OCI-LY1 (cell line): ENCODE measurements around the gene CCDC83.
"Not testable (repeated sequence)": the region's sequence is repeated elsewhere in the genome, so short reads cannot be mapped to it uniquely, and the experiment has no call there.

ENCODE experiments used
- H2AFZ ChIP-seq: fragments of 200-600 bp; sonication (generic), shearing (Covaris generic); 2 replicates; pipeline ENCODE4 v1.6.0; 2014; ENCODE audit warnings: antibody characterized with exemption, mild to moderate bottlenecking, low read length
- H3F3A ChIP-seq: fragments of 200-600 bp; sonication (generic), shearing (Covaris generic); 2 replicates; pipeline ENCODE4 v1.6.0; 2014; ENCODE audit warnings: mild to moderate bottlenecking, antibody characterized with exemption, low read length, moderate library complexity; ENCODE audit not compliant: insufficient read depth
- H3K27ac ChIP-seq: fragments of 200-600 bp; sonication (generic); 2 replicates; pipeline ENCODE4 v1.5.1; 2014; ENCODE audit warnings: low read length, mixed run types, mild to moderate bottlenecking, low read depth; ENCODE audit not compliant: poor library complexity, severe bottlenecking
- H3K27me3 ChIP-seq: fragments of 200-600 bp; sonication (generic); 2 replicates; pipeline ENCODE4 v1.6.0; 2014; ENCODE audit warnings: antibody characterized with exemption, mild to moderate bottlenecking, low read length, moderate library complexity; ENCODE audit not compliant: insufficient read depth
- H3K36me3 ChIP-seq: fragments of 200-600 bp; sonication (generic); 2 replicates; pipeline ENCODE4 v1.6.1; 2014; ENCODE audit warnings: mild to moderate bottlenecking, antibody characterized with exemption, low read length, moderate library complexity, mixed read lengths; ENCODE audit not compliant: insufficient read depth
- H3K4me1 ChIP-seq: fragments of 200-600 bp; sonication (generic); 2 replicates; pipeline ENCODE4 v1.5.1; 2014; ENCODE audit warnings: mild to moderate bottlenecking, low read length, moderate library complexity; ENCODE audit not compliant: insufficient read depth, severe bottlenecking
- H3K4me2 ChIP-seq: fragments of 200-600 bp; sonication (generic), shearing (Covaris generic); 2 replicates; pipeline ENCODE4 v1.6.1; 2014; ENCODE audit warnings: low read length
- H3K4me3 ChIP-seq: fragments of 200-600 bp; sonication (generic); 2 replicates; pipeline ENCODE4 v1.5.1; 2014; ENCODE audit warnings: low read length, low read depth, mild to moderate bottlenecking, mixed read lengths; ENCODE audit not compliant: poor library complexity, severe bottlenecking
- H3K79me2 ChIP-seq: fragments of 200-600 bp; shearing (Covaris generic); 2 replicates; pipeline ENCODE4 v1.6.1; 2016; ENCODE audit warnings: mixed run types, low read length, mixed read lengths; ENCODE audit not compliant: insufficient read depth
- H3K9ac ChIP-seq: fragments of 200-600 bp; sonication (generic), shearing (Covaris generic); 2 replicates; pipeline ENCODE4 v1.6.1; 2014; ENCODE audit warnings: mild to moderate bottlenecking, low read length, mixed read lengths
- H3K9me2 ChIP-seq: fragments of 200-600 bp; sonication (generic), shearing (Covaris generic); 2 replicates; pipeline ENCODE4 v1.6.1; 2014; ENCODE audit warnings: low read depth, mild to moderate bottlenecking, low read length, mixed read lengths
- H3K9me3 ChIP-seq: fragments of 200-600 bp; shearing (Covaris generic); 2 replicates; pipeline ENCODE4 v1.6.1; 2014; ENCODE audit warnings: low read length, mixed read lengths
- H4K20me1 ChIP-seq: fragments of 200-600 bp; sonication (generic), shearing (Covaris generic); 2 replicates; pipeline ENCODE4 v1.6.0; 2016; ENCODE audit warnings: mild to moderate bottlenecking, low read length; ENCODE audit not compliant: insufficient read depth
- CTCF ChIP-seq: fragments of 200-600 bp; sonication (generic), shearing (Covaris generic); IDR thresholded peaks from 2 replicates; pipeline ENCODE4 v1.5.1; 2017; ENCODE audit warnings: mild to moderate bottlenecking, antibody characterized with exemption, low read length, moderate library complexity, mixed read lengths
- EZH2 ChIP-seq: fragments of 200-600 bp; sonication (generic), shearing (Covaris generic); IDR thresholded peaks from 2 replicates; pipeline ENCODE4 v1.8.0; 2017; ENCODE audit warnings: borderline replicate concordance, mixed run types, mild to moderate bottlenecking, antibody characterized with exemption, low read length, moderate library complexity, mixed read lengths

Gene CCDC83

GRCh38 chr11:85848006-85848405 is 7.2 kb upstream of the CCDC83 start:
- no peak overlapping the region for H3K9ac ChIP-seq
- no peaks in the 10 kb centered on the region for H3K9me3 ChIP-seq
- no peaks in the 10 kb centered on the region for H4K20me1 ChIP-seq
- H3K9me2 ChIP-seq, result no peaks in the 10 kb centered on the region
- no peak overlapping the region for H3K4me2 ChIP-seq
- H3K27ac ChIP-seq, result no peak overlapping the region
- no peak for TF ChIP-seq EZH2
- H3K36me3 ChIP-seq, result no peaks in the 10 kb centered on the region
- H3F3A ChIP-seq, result no peaks in the 10 kb centered on the region
- no peak overlapping the region for H3K4me3 ChIP-seq
- no peaks in the 10 kb centered on the region for H3K27me3 ChIP-seq
- H2AFZ ChIP-seq, result no peak overlapping the region
- no peaks in the 10 kb centered on the region for H3K79me2 ChIP-seq
- H3K4me1 ChIP-seq, result no peaks in the 10 kb centered on the region

GRCh38 chr11:85848556-85848955 is 6.6 kb upstream of the CCDC83 start:
- Histone ChIP-seq H3K9me3 (no peaks in the 10 kb centered on the region), H3K27ac (no peak overlapping the region), H3K79me2 (no peaks in the 10 kb centered on the region), H3K4me3 (no peak overlapping the region), H3K4me1 (no peaks in the 10 kb centered on the region), H3F3A (no peaks in the 10 kb centered on the region), H4K20me1 (no peaks in the 10 kb centered on the region), H3K4me2 (no peak overlapping the region), H3K9ac (no peak overlapping the region), H2AFZ (no peak overlapping the region), H3K9me2 (no peaks in the 10 kb centered on the region), H3K27me3 (no peaks in the 10 kb centered on the region), H3K36me3 (no peaks in the 10 kb centered on the region)
- TF ChIP-seq EZH2 (no peak), CTCF (no peak)

- H2AFZ ChIP-seq, H3K4me3 ChIP-seq, H3K9me2 ChIP-seq, H4K20me1 ChIP-seq, H3F3A ChIP-seq, H3K27ac ChIP-seq, H3K4me2 ChIP-seq, H3K9ac ChIP-seq, H3K9me3 ChIP-seq, H3K36me3 ChIP-seq, H3K79me2 ChIP-seq, H3K27me3 ChIP-seq: not testable (repeated sequence)
- peaks cover 10% of the 10 kb centered on the region for H3K4me1 ChIP-seq
Measured at GRCh38 chr11:85852754-85853153, 2.4 kb upstream of the CCDC83 start.

GRCh38 chr11:85853541-85853940 is 1.6 kb upstream of the CCDC83 start:
- H3K9me3 ChIP-seq, result not testable (repeated sequence)

GRCh38 chr11:85854212-85854556 is 999 bp upstream of the CCDC83 start:
- H2AFZ ChIP-seq, result peak overlapping the region; percentile 13; the same call in 1 of the 2 replicates
- TF ChIP-seq EZH2, result no peak
- TF ChIP-seq CTCF, result no peak
- H3K9ac ChIP-seq, result peak overlapping the region; percentile 67
- H3K4me3 ChIP-seq, result peak overlapping the region; percentile 58
- H3K9me2 ChIP-seq, result no peaks in the 10 kb centered on the region
- no peaks in the 10 kb centered on the region for H3K27me3 ChIP-seq
- no peaks in the 10 kb centered on the region for H3K79me2 ChIP-seq
- peaks cover 10% of the 10 kb centered on the region for H3K4me1 ChIP-seq
- no peak overlapping the region for H3K27ac ChIP-seq
- H3K9me3 ChIP-seq, result no peaks in the 10 kb centered on the region
- H4K20me1 ChIP-seq, result no peaks in the 10 kb centered on the region
- H3F3A ChIP-seq, result no peaks in the 10 kb centered on the region
- no peaks in the 10 kb centered on the region for H3K36me3 ChIP-seq
- H3K4me2 ChIP-seq, result peak overlapping the region; percentile 83

More at GRCh38 chr11:85853541-85853940, 1.6 kb upstream of the CCDC83 start:
- H3K4me1 ChIP-seq, result peaks cover 10% of the 10 kb centered on the region
- H3K27me3 ChIP-seq, H3K27ac ChIP-seq, H3F3A ChIP-seq, H3K9me2 ChIP-seq, H3K4me3 ChIP-seq, H3K79me2 ChIP-seq, H3K9ac ChIP-seq, H3K4me2 ChIP-seq, H2AFZ ChIP-seq, H4K20me1 ChIP-seq, H3K36me3 ChIP-seq: not testable (repeated sequence)
